Right atrium auricular region (tissue), 2 donors: ENCODE results near the gene SLC17A5. TPM values are rescaled to one million over a fixed set of nuclear protein-coding genes. Genes with fewer than 3 reads are reported as not detected.
"Not testable (repeated sequence)": the region's sequence is repeated elsewhere in the genome, so short reads cannot be mapped to it uniquely, and the experiment has no call there.

Source experiments
- DNase-seq: peaks from one replicate; pipeline ENCODE4 v3.0.0-alpha.2; 2019; ENCODE audit warnings: low spot score
- H3K27ac ChIP-seq, 2 donors: fragments of 200-600 bp; sonication (generic); 1 replicate in 1 of 2; 2 replicates in 1 of 2; pipeline ENCODE4 v1.5.1; 2016 to 2019
- H3K27me3 ChIP-seq, 2 donors: fragments of 200-600 bp; sonication (generic); one replicate each; pipeline versions ENCODE4 v1.5.1 to v1.6.0; 2017 to 2019
- H3K36me3 ChIP-seq: fragments of 200-600 bp; sonication (generic); one replicate; pipeline ENCODE4 v1.5.1; 2016
- H3K4me1 ChIP-seq, 2 donors: fragments of 200-600 bp; sonication (generic); one replicate each; pipeline versions ENCODE4 v1.5.1 to v1.6.0; 2017 to 2019
- H3K4me3 ChIP-seq, 2 donors: fragments of 200-600 bp; sonication (generic); 1 replicate in 1 of 2; 2 replicates in 1 of 2; pipeline ENCODE4 v1.5.1; 2017 to 2019; ENCODE audit warnings: mild to moderate bottlenecking in 1 of 2, moderate library complexity in 1 of 2
- H3K9me3 ChIP-seq, 2 donors: fragments of 200-600 bp; sonication (generic); one replicate each; pipeline ENCODE4 v1.5.1; 2019
- CTCF ChIP-seq, 2 donors: fragments of 200-600 bp; sonication (generic); IDR thresholded peaks; one replicate each; pipeline ENCODE4 v1.5.1; 2019; ENCODE audit warnings: antibody characterized with exemption in 2 of 2
- total RNA-seq, 2 donors: library from RNA; depleted of rRNA; stranded (reverse); fragments of >200 nt; gene quantifications; one replicate each; pipeline ENCODE4 v1.1.0, GENCODE V29; 2016

Gene SLC17A5
- total RNA-seq, 2 donors from 2014 or later: 10.2 to 11.8 TPM

GRCh38 chr6:73695619-73696421 is 42.0 kb upstream of the SLC17A5 start, which contains the start of gene CD109:
TSS of gene CD109 (plus strand) at chr6:73696203. CDS start at chr6:73696216, 13 bp downstream.
- no peak for DNase-seq
- peak within 1 kb of the TSS; percentile 61 to 63 for H3K4me3 ChIP-seq
- no peaks in the 10 kb centered on the region for H3K36me3 ChIP-seq
- no peaks in the 10 kb centered on the region for H3K27me3 ChIP-seq
- H3K4me1 ChIP-seq: peaks cover 0 to 24% of the 10 kb centered on the region in 2 donors
- TF ChIP-seq CTCF (IDR thresholded peaks at IDR 0.05): no peak
- H3K9me3 ChIP-seq: no peaks in the 10 kb centered on the region
- peak within 1 kb of the TSS; percentile 83 to 86 for H3K27ac ChIP-seq

GRCh38 chr6:73694711-73695411 is 41.1 kb upstream of the SLC17A5 start:
- peaks cover 0 to 24% of the 10 kb centered on the region in 2 donors for H3K4me1 ChIP-seq
- no peaks in the 10 kb centered on the region for H3K9me3 ChIP-seq
- no peaks in the 10 kb centered on the region for H3K36me3 ChIP-seq
- no peak for TF ChIP-seq CTCF (IDR thresholded peaks at IDR 0.05)
- peak overlapping the region in 1 of 2 donors; percentile 61 for H3K4me3 ChIP-seq
- DNase-seq: no peak
- H3K27me3 ChIP-seq: no peaks in the 10 kb centered on the region
- peak overlapping the region; percentile 83 to 86 for H3K27ac ChIP-seq

DNA sequence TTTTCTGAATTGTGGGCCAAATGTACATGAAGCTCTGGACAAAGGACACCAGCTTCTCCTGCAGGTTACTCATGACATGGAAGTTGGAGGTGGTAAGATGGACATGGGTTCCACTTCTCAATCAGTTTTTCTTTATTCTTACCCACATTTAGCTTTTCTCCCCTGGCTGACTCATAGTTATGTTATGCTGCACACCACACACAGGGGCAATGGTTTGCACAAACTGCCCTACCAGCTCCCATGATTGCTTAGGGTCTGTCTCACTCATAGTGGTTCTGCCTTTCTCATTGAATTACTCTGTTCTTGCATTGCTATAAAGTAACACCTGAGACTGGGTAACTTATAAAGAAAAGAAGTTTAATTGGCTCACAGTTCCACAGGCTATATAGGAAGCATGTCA is 37.7 kb upstream of the SLC17A5 start:
- Histone ChIP-seq H3K27ac (no peak overlapping the region), H3K9me3 (no peaks in the 10 kb centered on the region), H3K4me1 (peaks cover 0 to 12% of the 10 kb centered on the region in 2 donors), H3K36me3 (no peaks in the 10 kb centered on the region), H3K27me3 (no peaks in the 10 kb centered on the region), H3K4me3 (no peak overlapping the region)
- TF ChIP-seq CTCF (IDR thresholded peaks at IDR 0.05): no peak
- DNase-seq: no peak

DNA sequence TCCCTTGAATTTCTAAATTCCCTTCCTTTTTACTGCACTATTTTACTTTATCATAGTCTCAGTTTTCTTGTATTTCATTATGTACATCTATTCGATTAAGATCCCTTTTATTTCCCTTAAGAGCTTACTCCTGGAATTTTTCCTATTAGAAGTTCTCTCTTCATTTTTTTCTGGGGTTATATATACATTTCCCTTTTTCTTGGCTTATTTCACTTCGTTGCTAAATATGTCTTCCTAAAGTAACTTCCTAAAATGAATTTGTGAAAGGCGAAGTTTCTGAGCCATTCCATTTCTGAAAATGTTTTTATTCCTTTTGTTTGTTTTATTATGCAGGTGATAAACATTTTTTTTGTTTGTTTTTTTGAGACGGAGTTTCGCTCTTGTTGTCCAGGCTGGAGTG is 36.3 kb upstream of the SLC17A5 start:
- Histone ChIP-seq H3K4me3 (no peak overlapping the region), H3K27me3 (no peaks in the 10 kb centered on the region), H3K27ac (no peak overlapping the region), H3K4me1 (peaks cover 0 to 5% of the 10 kb centered on the region in 2 donors), H3K36me3 (no peaks in the 10 kb centered on the region), H3K9me3 (no peaks in the 10 kb centered on the region)
- DNase-seq: no peak
- TF ChIP-seq CTCF (IDR thresholded peaks at IDR 0.05): no peak

DNA sequence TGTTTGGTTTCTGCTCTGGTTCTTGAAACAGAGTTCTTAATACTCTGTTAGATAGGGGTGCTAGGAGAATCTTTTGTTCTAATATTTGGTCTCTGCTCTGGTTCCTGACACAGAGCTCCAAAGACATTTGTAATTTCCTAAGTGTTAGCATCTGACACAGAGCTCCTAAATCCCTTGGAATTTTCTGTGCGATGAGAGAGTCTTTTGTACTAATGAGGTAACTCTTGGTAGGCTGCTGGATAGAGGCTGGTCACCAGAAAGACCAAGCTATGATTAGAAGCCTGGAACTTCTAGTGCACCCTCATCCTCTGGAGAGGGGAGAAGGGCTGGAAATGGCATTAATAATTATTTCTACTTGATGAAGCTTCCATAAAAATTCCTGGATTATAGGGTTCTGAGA is 34.6 kb upstream of the SLC17A5 start:
- Histone ChIP-seq H3K4me1 (no peaks in the 10 kb centered on the region), H3K27me3 (no peaks in the 10 kb centered on the region), H3K27ac (no peak overlapping the region), H3K36me3 (no peaks in the 10 kb centered on the region), H3K9me3 (no peaks in the 10 kb centered on the region), H3K4me3 (no peak overlapping the region)
- TF ChIP-seq CTCF (IDR thresholded peaks at IDR 0.05): no peak
- no peak for DNase-seq

- H3K27ac ChIP-seq, H3K27me3 ChIP-seq, H3K36me3 ChIP-seq, H3K4me1 ChIP-seq, DNase-seq, H3K4me3 ChIP-seq, H3K9me3 ChIP-seq: not testable (repeated sequence)
These were observed 29.8 kb upstream of the SLC17A5 start for GRCh38 chr6:73683574-73683973.
